ENCODE data around the gene DAND5. TPM values are rescaled to one million over a fixed set of nuclear protein-coding genes. Genes with fewer than 3 reads are reported as not detected.

DAND5 gene
- total and polyA plus RNA-seq, 9 of the 15 experiments (the other 6 are each of a cell fraction or from before 2014, with no cell fraction given) = 0.22 to 0.83 (median 0.60) TPM

DNA sequence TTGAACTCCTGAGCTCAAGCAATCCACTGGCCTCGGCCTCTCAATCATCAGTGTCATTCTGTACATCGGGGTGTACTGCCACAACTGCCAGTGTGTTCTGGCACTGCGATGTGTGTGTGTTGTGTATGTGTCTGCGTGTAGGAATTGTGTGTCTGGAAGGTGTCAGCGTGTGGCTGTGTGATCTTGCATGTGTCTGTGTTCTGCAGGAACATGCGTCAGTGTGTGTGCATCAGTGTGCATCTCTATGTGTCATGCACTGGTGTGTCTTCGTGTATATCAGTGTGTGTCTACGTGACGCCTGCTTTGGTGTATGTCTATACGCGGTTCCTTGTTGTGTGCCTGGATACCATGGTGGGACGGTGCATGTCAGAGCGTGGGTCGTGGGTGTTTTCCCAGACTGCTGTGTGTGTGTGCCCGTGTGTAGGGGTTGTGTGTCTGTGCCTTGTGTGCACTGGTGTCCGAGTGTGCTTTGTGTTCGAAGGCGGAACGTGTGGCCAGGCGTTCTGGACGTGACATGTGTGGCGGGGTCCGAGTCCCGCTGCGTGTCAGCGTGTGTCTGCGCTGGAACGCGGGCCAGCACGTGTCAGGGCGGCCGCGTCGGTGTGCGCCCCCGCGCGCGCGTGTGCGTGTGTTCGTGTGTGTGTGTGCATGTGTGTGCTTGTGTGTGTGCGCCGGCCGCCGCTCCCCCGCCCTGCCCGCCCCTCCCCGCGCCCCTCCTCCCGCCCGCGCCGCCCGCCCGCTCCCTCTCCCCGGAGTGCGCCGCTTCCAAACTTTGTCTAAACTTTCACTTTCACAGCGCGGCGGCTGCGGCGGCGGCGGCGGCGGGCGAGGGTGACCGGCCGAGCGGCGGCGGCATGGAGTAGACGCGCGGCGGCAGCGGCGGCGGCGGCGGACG lies 25.6 kb downstream of the DAND5 start, which contains the start of gene NFIX (continued):
- TF ChIP-seq, protein P1, sequence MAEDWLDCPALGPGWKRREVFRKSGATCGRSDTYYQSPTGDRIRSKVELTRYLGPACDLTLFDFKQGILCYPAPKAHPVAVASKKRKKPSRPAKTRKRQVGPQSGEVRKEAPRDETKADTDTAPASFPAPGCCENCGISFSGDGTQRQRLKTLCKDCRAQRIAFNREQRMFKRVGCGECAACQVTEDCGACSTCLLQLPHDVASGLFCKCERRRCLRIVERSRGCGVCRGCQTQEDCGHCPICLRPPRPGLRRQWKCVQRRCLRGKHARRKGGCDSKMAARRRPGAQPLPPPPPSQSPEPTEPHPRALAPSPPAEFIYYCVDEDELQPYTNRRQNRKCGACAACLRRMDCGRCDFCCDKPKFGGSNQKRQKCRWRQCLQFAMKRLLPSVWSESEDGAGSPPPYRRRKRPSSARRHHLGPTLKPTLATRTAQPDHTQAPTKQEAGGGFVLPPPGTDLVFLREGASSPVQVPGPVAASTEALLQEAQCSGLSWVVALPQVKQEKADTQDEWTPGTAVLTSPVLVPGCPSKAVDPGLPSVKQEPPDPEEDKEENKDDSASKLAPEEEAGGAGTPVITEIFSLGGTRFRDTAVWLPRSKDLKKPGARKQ (CRISPR knock-in tag; IDR thresholded peaks at IDR 0.05) = 0 out of 2 replicates have a peak, but pooled peaks have one; percentile 31
- TF ChIP-seq PHTF2 (CRISPR knock-in tag; IDR thresholded peaks at IDR 0.05) (no peak), SUPT5H (IDR thresholded peaks at IDR 0.05) (peak; percentile 34; the same call in 1 of the 2 replicates), KDM5B (IDR thresholded peaks at IDR 0.05; ENCODE audit: insufficient replicate concordance, low read depth, low read length) (peak; percentile 31), CBFA2T3 (IDR thresholded peaks at IDR 0.05) (no peak), ZBTB7A (IDR thresholded peaks at IDR 0.05; ENCODE audit: borderline replicate concordance, control insufficient read depth, low read depth, low read length) (peak; percentile 33; the same call in 1 of the 2 replicates), ARID1B (IDR thresholded peaks at IDR 0.05) (peak; percentile 43), TOE1 (IDR thresholded peaks at IDR 0.05; ENCODE audit: borderline replicate concordance) (peak; percentile 47; the same call in 1 of the 2 replicates), TOE1 (CRISPR knock-in tag; IDR thresholded peaks at IDR 0.05; ENCODE audit: borderline replicate concordance, low read depth) (no peak), PCBP1 (IDR thresholded peaks at IDR 0.05; ENCODE audit: low read depth, low read length, poor library complexity, severe bottlenecking) (no peak), ZC3H4 (CRISPR knock-in tag; IDR thresholded peaks at IDR 0.05; ENCODE audit: borderline replicate concordance) (peak; percentile 63; the same call in 1 of the 2 replicates), CCNT2 (IDR thresholded peaks at IDR 0.05; ENCODE audit: borderline replicate concordance, extremely low read depth, insufficient read length, low read depth, low read length) (peak; percentile 31), RB1 (IDR thresholded peaks at IDR 0.05; ENCODE audit: low read depth) (0 out of 2 replicates have a peak, but pooled peaks have one; percentile 40), CXXC5 (CRISPR knock-in tag; IDR thresholded peaks at IDR 0.05) (peak; percentile 73), MAZ (CRISPR knock-in tag; conservative IDR thresholded peaks at IDR 0.05 in 1 of 2, IDR thresholded peaks at IDR 0.05 in 1 of 2) (peak in 1 of 2 experiments; percentile 62; a peak in 2 of 4 replicates), HDAC2 (IDR thresholded peaks at IDR 0.05) (0 out of 2 replicates have a peak, but pooled peaks have one; percentile 25), MED1 (CRISPR knock-in tag; IDR thresholded peaks at IDR 0.05; ENCODE audit: borderline replicate concordance) (0 out of 2 replicates have a peak, but pooled peaks have one; percentile 16)
- TF ChIP-seq, protein P2, sequence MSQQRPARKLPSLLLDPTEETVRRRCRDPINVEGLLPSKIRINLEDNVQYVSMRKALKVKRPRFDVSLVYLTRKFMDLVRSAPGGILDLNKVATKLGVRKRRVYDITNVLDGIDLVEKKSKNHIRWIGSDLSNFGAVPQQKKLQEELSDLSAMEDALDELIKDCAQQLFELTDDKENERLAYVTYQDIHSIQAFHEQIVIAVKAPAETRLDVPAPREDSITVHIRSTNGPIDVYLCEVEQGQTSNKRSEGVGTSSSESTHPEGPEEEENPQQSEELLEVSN (IDR thresholded peaks at IDR 0.05; ENCODE audit: borderline replicate concordance in 1 of 2, extremely low read depth in 1 of 2, insufficient read depth in 1 of 2, insufficient read length in 1 of 2, low read depth in 1 of 2, low read length in 1 of 2, poor library complexity in 1 of 2, severe bottlenecking in 1 of 2) = peak; percentile 74 to 83
- TF ChIP-seq, protein P3, sequence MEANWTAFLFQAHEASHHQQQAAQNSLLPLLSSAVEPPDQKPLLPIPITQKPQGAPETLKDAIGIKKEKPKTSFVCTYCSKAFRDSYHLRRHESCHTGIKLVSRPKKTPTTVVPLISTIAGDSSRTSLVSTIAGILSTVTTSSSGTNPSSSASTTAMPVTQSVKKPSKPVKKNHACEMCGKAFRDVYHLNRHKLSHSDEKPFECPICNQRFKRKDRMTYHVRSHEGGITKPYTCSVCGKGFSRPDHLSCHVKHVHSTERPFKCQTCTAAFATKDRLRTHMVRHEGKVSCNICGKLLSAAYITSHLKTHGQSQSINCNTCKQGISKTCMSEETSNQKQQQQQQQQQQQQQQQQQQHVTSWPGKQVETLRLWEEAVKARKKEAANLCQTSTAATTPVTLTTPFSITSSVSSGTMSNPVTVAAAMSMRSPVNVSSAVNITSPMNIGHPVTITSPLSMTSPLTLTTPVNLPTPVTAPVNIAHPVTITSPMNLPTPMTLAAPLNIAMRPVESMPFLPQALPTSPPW (CRISPR knock-in tag; IDR thresholded peaks at IDR 0.05) = peak; percentile 84

All from K562 (cell line).